ENCODE measurements around the gene GPR62. TPM values are rescaled to one million over a fixed set of nuclear protein-coding genes. Genes with fewer than 3 reads are reported as not detected.

GPR62 gene, protein sequence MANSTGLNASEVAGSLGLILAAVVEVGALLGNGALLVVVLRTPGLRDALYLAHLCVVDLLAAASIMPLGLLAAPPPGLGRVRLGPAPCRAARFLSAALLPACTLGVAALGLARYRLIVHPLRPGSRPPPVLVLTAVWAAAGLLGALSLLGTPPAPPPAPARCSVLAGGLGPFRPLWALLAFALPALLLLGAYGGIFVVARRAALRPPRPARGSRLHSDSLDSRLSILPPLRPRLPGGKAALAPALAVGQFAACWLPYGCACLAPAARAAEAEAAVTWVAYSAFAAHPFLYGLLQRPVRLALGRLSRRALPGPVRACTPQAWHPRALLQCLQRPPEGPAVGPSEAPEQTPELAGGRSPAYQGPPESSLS
- under 1 TPM; 0.12 to 0.82 TPM for total RNA-seq

DNA sequence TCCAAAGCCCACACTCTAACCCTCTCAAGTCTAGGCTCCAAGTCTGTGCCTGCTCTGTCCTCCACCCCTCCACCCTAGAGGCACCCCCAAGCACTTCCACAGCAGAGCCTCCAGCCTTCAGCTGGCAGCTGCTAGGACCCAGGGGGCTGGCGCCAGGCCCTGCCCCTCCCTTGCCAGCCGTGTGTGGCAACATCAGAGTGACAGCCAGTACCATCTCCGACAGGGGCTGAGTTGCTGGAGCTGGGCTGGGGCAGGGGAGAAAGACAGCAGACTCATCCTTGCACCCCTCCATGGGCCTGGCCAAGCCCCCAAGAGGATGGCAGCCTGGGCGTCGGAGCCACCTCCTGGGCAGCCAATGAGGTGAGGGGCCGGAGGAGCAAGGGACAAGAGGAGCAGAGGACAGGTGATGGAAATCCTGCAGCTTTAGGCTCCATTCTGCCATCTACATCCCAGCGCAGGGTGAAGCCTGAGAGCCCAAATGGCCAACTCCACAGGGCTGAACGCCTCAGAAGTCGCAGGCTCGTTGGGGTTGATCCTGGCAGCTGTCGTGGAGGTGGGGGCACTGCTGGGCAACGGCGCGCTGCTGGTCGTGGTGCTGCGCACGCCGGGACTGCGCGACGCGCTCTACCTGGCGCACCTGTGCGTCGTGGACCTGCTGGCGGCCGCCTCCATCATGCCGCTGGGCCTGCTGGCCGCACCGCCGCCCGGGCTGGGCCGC lies at the start of gene GPR62:
TSS of gene GPR62 (plus strand) at position 207 of the 718 bp plus-strand sequence. CDS start at position 479, 272 bp downstream.
- peak within 1 kb of the TSS; percentile 71 to 76 for H3K27ac ChIP-seq
- H3K4me1 ChIP-seq: peaks cover 0 to 19% of the 10 kb centered on the region in 2 donors
- H3K36me3 ChIP-seq: peaks cover 31% of the 10 kb centered on the region
- TF ChIP-seq, protein P1, sequence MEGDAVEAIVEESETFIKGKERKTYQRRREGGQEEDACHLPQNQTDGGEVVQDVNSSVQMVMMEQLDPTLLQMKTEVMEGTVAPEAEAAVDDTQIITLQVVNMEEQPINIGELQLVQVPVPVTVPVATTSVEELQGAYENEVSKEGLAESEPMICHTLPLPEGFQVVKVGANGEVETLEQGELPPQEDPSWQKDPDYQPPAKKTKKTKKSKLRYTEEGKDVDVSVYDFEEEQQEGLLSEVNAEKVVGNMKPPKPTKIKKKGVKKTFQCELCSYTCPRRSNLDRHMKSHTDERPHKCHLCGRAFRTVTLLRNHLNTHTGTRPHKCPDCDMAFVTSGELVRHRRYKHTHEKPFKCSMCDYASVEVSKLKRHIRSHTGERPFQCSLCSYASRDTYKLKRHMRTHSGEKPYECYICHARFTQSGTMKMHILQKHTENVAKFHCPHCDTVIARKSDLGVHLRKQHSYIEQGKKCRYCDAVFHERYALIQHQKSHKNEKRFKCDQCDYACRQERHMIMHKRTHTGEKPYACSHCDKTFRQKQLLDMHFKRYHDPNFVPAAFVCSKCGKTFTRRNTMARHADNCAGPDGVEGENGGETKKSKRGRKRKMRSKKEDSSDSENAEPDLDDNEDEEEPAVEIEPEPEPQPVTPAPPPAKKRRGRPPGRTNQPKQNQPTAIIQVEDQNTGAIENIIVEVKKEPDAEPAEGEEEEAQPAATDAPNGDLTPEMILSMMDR (IDR thresholded peaks at IDR 0.05): no peak
- no peaks in the 10 kb centered on the region for H3K27me3 ChIP-seq
- H3K4me3 ChIP-seq: peak within 1 kb of the TSS; percentile 18 to 48
- H3K9me3 ChIP-seq: no peaks in the 10 kb centered on the region
- no peak for DNase-seq (ENCODE audit: low spot score)

DNA sequence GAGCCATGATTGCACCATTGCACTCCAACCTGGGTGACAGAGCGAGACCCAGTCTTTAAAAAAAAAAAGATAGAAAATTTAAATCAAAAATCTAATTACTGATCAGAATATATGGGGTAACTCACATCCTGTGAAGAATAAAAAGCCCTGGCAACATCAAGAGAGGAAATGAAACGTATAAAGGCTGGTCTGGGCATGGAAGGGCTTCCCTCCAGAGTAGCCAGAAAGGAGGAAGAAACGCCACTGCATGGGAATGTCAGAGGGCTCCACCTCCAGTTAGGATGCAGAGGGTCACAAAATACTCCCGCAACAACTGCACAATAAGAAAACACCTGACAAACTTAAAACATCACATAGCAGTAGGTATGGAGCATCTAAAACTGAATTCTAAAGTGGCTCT lies 47.2 kb upstream of the GPR62 start:
- no peak overlapping the region for H3K27ac ChIP-seq
- H3K4me3 ChIP-seq: no peak overlapping the region
- no peak for DNase-seq (ENCODE audit: low spot score)
- H3K27me3 ChIP-seq: no peaks in the 10 kb centered on the region
- no peaks in the 10 kb centered on the region for H3K4me1 ChIP-seq
- H3K36me3 ChIP-seq: no peaks in the 10 kb centered on the region
- peaks cover 0 to 10% of the 10 kb centered on the region in 2 donors for H3K9me3 ChIP-seq
- TF ChIP-seq, protein P1 (IDR thresholded peaks at IDR 0.05): no peak

DNA sequence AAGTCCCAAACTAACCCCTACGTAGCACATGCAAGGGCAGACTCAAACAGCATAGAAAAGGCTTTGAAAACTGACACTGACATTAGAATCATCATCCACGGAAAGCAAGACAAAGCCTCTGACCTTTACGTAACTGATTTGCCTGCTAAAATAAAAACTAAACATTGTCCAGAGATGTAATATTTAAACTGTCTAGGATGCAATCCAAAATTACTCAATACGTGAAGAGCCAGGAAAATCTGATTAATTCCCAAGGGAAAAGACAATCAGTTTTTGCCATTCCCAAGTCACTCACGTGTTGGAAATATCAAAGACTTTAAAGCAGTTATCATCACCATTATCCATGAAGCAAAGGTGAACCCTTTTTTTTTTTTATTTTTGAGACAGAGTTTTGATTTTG lies 38.8 kb upstream of the GPR62 start:
- Histone ChIP-seq H3K9me3 (no peaks in the 10 kb centered on the region), H3K27ac (no peak overlapping the region), H3K36me3 (no peaks in the 10 kb centered on the region), H3K4me3 (no peak overlapping the region), H3K27me3 (no peaks in the 10 kb centered on the region), H3K4me1 (no peaks in the 10 kb centered on the region)
- TF ChIP-seq, protein P1 (IDR thresholded peaks at IDR 0.05): no peak
- DNase-seq (ENCODE audit: low spot score): no peak

DNA sequence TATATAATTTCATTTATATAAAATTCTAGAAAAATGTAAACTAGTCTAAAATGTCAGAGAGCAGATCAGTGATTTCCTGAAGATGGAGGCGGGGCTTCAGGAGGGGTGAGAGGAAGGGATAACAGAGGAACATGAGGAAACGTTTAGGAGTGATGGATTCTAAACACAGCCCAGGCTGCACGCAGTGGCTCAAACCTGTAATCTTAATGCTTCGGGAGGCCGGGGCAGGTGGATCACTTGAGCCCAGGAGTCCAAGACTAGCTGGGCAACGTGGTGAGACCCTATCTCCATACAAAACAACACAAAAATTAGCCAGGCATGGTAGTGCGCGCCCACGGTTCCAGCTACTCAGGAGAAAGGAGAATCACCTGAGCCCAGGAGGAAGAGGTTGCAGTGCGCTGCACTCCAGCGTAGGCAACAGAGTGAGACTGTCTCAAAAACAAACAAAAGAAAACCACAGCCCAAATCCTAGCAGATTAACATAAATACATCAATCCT lies 34.1 kb upstream of the GPR62 start:
- no peaks in the 10 kb centered on the region for H3K4me1 ChIP-seq
- TF ChIP-seq, protein P1 (IDR thresholded peaks at IDR 0.05): no peak
- H3K36me3 ChIP-seq: no peaks in the 10 kb centered on the region
- peak; percentile 26 for DNase-seq (ENCODE audit: low spot score)
- H3K27ac ChIP-seq: no peak overlapping the region
- no peak overlapping the region for H3K4me3 ChIP-seq
- H3K27me3 ChIP-seq: no peaks in the 10 kb centered on the region
- H3K9me3 ChIP-seq: no peaks in the 10 kb centered on the region

DNA sequence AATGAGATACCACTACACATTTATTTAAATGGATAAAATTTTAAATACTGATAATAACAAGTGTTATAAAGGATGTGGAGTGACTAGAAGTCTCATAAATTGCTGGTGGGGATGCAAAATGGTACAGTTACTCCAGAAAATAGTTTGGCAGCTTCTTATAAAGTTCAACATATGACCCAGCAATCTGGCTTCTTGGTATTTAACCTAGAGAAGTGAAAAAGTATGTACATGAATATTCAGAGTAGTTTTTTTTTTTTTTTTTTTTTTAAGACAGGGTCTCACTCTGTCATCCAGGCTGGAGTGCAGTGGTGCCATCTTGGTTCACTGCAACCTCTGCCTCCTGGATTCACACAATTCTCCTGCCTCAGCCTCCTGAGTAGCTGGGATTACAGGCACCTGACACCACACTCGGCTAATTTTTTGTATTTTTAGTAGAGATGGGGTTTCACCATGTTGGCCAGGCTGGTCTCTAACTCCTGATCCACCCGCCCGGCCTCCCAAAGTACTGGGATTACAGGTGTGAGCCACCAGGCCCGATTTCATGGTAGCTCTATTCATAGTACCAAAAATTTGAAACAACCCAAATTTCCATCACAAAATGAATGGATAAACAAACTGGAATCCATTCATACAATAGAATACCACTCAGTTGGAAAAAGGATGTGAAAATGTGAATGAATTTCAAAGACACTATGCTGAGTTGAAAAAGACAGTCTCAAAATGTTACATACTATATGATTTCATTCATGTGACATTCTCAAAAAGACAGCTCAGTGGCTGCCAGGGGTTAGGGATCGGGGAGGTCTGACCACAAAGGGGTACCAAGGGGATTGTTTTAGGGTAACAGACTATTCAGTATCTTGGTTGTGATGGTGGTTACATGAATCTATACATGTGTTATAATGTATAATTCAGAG lies 27.9 kb upstream of the GPR62 start:
- Histone ChIP-seq H3K4me3 (no peak overlapping the region), H3K27me3 (no peaks in the 10 kb centered on the region), H3K4me1 (no peaks in the 10 kb centered on the region), H3K9me3 (no peaks in the 10 kb centered on the region), H3K27ac (no peak overlapping the region), H3K36me3 (no peaks in the 10 kb centered on the region)
- peak; percentile 32 for DNase-seq (ENCODE audit: low spot score)
- TF ChIP-seq, protein P1 (IDR thresholded peaks at IDR 0.05): no peak
